Activated naive CD4-positive, alpha-beta T cell treated with anti-CD3 and anti-CD28 coated beads, Interleukin-2, amount 50 U/mL, for 72 hours (primary cell): ENCODE data around the gene MADD. TPM values are rescaled to one million over a fixed set of nuclear protein-coding genes. Genes with fewer than 3 reads are reported as not detected.

Experiments
- ATAC-seq, 2 donors: fragments of 150-1000 bp; cut with Tn5 transposase; 2 replicates each; pipeline ENCODE4 v1.10.0; 2021; ENCODE audit warnings: mild to moderate bottlenecking in 2 of 2, moderate library complexity in 2 of 2
- DNase-seq, 2 donors: peaks; one replicate each; pipeline ENCODE4 v3.0.0; 2021 to 2022; ENCODE audit warnings: low spot score in 2 of 2
- H3K27ac Mint-ChIP-seq, 2 donors: one replicate each; pipeline ENCODE4 v1.8.0; 2022; ENCODE audit warnings: mild to moderate bottlenecking in 2 of 2, mixed read lengths in 2 of 2
- H3K36me3 Mint-ChIP-seq, 2 donors: one replicate each; pipeline ENCODE4 v1.8.0; 2022; ENCODE audit warnings: mixed read lengths in 2 of 2
- H3K9me3 Mint-ChIP-seq, 2 donors: one replicate each; pipeline ENCODE4 v1.8.0; 2022; ENCODE audit warnings: mixed read lengths in 2 of 2
- total RNA-seq, 2 donors: library from RNA; stranded (reverse); gene quantifications; one replicate each; pipeline ENCODE4 v1.2.3, GENCODE V29; 2022

MADD gene
- total RNA-seq: 100 to 1,000 TPM in 1 of 2 donors, 10 to 100 TPM in 1; 68.9 to 140 TPM

DNA sequence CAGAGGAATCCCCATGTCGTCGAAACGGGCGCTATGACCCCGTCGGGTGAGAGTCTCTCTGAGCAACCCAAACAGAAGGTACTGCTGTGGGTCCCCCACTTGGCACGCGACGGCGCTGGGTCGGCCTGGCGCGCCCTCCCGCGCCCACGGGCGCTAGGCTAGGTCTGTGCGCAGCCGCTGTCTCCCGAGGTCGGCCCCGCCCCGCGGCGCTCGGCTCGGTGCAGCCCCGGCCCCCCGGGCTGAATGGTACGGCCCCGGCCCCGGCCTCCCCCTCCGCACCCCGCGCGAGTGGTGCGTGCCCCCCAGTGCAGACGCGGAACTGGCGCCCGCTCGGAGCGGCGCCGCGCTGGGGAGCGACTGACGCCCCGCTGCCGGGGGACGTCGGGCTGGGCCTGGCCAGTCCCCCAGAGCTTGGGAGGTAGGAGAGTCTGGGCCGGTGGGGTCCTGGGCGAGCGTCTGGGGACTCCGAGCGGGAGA, at the start of gene MADD:
MADD (plus strand) TSS at position 305 of the 477 bp plus-strand sequence.
- H3K27ac Mint-ChIP-seq: peak within 1 kb of the TSS; percentile 86 to 95
- peaks cover 0 to 6% of the 10 kb centered on the region in 2 donors for H3K36me3 Mint-ChIP-seq
- peak; percentile 75 to 86 for ATAC-seq
- no peaks in the 10 kb centered on the region for H3K9me3 Mint-ChIP-seq
- DNase-seq: peak; percentile 90 to 92

GRCh38 chr11:47220401-47220821, 49.5 kb upstream of the MADD start:
- Mint-ChIP-seq H3K9me3 (no peaks in the 10 kb centered on the region), H3K36me3 (peaks cover 38 to 50% of the 10 kb centered on the region in 2 donors), H3K27ac (peak overlapping the region; percentile 38 to 76)
- no peak for ATAC-seq
- no peak for DNase-seq

GRCh38 chr11:47222696-47223095, 47.2 kb upstream of the MADD start:
- no peak for DNase-seq
- no peak for ATAC-seq
- Mint-ChIP-seq H3K36me3 (peaks cover 25 to 48% of the 10 kb centered on the region in 2 donors), H3K27ac (no peak overlapping the region), H3K9me3 (no peaks in the 10 kb centered on the region)

GRCh38 chr11:47225552-47226400, 44.2 kb upstream of the MADD start:
- Mint-ChIP-seq H3K9me3 (no peaks in the 10 kb centered on the region), H3K27ac (peak overlapping the region in 1 of 2 donors; percentile 50), H3K36me3 (peaks cover 16 to 37% of the 10 kb centered on the region in 2 donors)
- ATAC-seq: peak; percentile 96 to 98
- no peak for DNase-seq

DNA sequence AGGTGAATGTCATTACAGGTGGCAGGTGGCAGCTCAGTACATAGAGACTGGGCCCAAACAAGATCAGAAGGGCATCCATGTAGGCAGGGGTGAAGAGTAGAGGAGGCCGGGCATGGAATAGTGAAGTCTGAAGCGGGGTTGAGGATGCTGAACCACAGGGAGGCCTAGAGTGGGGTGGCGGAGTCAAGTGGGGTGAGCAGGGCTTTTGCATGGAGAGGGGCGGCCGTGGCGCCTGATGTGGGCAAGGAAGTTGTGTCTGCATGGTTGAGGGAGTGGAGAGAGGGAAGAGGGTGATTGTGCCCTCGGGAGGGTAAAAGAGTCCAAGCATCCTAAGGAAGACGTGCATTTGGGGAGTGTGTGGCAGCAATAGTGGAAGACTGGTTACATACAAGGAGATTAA, 40.8 kb upstream of the MADD start:
- H3K27ac Mint-ChIP-seq: no peak overlapping the region
- DNase-seq (no peak), ATAC-seq (no peak)
- H3K9me3 Mint-ChIP-seq: no peaks in the 10 kb centered on the region
- peaks cover 16 to 31% of the 10 kb centered on the region in 2 donors for H3K36me3 Mint-ChIP-seq

- ATAC-seq: no peak
- DNase-seq: no peak
- H3K36me3 Mint-ChIP-seq: peaks cover 27 to 36% of the 10 kb centered on the region in 2 donors
- no peaks in the 10 kb centered on the region for H3K9me3 Mint-ChIP-seq
- no peak overlapping the region for H3K27ac Mint-ChIP-seq
Observed at GRCh38 chr11:47233051-47233450, 36.9 kb upstream of the MADD start.

- DNase-seq (no peak), ATAC-seq (peak; percentile 1 to 58)
- Mint-ChIP-seq H3K36me3 (peaks cover 24 to 29% of the 10 kb centered on the region in 2 donors), H3K27ac (peak overlapping the region; percentile 76 to 95), H3K9me3 (no peaks in the 10 kb centered on the region)
Observed at GRCh38 chr11:47233989-47234668, 35.8 kb upstream of the MADD start.

DNA sequence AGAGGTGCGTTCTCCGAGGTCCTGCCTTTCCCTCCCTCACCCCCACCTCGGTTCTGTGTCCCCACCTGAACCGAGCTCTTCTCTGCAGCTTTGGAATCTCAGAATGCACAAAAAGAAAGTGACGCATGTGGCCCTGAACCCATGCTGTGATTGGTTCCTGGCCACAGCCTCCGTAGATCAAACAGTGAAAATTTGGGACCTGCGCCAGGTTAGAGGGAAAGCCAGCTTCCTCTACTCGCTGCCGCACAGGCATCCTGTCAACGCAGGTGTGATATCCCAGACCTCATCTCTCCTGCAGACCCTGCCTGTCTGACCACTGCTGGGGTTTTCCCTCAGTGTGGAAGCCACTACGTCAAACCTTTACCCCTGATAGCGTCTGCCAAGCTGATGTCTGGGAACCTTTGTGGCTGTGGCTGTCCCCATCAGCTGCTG, 35.2 kb upstream of the MADD start:
- peak in 1 of 2 donors; percentile 88 for DNase-seq
- peaks cover 26 to 29% of the 10 kb centered on the region in 2 donors for H3K36me3 Mint-ChIP-seq
- peak overlapping the region; percentile 76 to 95 for H3K27ac Mint-ChIP-seq
- peak; percentile 64 to 92 for ATAC-seq
- H3K9me3 Mint-ChIP-seq: no peaks in the 10 kb centered on the region

- peaks cover 29 to 33% of the 10 kb centered on the region in 2 donors for H3K36me3 Mint-ChIP-seq
- peak overlapping the region; percentile 76 to 95 for H3K27ac Mint-ChIP-seq
- no peak for DNase-seq
- H3K9me3 Mint-ChIP-seq: no peaks in the 10 kb centered on the region
- no peak for ATAC-seq
Observed at GRCh38 chr11:47235163-47235562, 34.8 kb upstream of the MADD start.

- DNase-seq: no peak
- Mint-ChIP-seq H3K36me3 (peaks cover 30 to 33% of the 10 kb centered on the region in 2 donors), H3K9me3 (no peaks in the 10 kb centered on the region), H3K27ac (peak overlapping the region in 1 of 2 donors; percentile 56)
- ATAC-seq: no peak
Observed at GRCh38 chr11:47236482-47236881, 33.5 kb upstream of the MADD start.

- peak overlapping the region in 1 of 2 donors; percentile 82 for H3K27ac Mint-ChIP-seq
- H3K9me3 Mint-ChIP-seq: no peaks in the 10 kb centered on the region
- ATAC-seq: no peak
- DNase-seq: no peak
- H3K36me3 Mint-ChIP-seq: peaks cover 29 to 38% of the 10 kb centered on the region in 2 donors
Observed at GRCh38 chr11:47239852-47240251, 30.1 kb upstream of the MADD start.

- DNase-seq: no peak
- Mint-ChIP-seq H3K9me3 (no peaks in the 10 kb centered on the region), H3K27ac (peak overlapping the region; percentile 81 to 82), H3K36me3 (peaks cover 14 to 32% of the 10 kb centered on the region in 2 donors)
- peak in 1 of 2 donors; percentile 70 for ATAC-seq
Observed at GRCh38 chr11:47241841-47242301, 28.1 kb upstream of the MADD start.

- H3K27ac Mint-ChIP-seq: peak overlapping the region; percentile 81 to 82
- DNase-seq: no peak
- ATAC-seq: no peak
- peaks cover 11 to 27% of the 10 kb centered on the region in 2 donors for H3K36me3 Mint-ChIP-seq
- H3K9me3 Mint-ChIP-seq: no peaks in the 10 kb centered on the region
Observed at GRCh38 chr11:47242596-47243192, 27.2 kb upstream of the MADD start.

DNA sequence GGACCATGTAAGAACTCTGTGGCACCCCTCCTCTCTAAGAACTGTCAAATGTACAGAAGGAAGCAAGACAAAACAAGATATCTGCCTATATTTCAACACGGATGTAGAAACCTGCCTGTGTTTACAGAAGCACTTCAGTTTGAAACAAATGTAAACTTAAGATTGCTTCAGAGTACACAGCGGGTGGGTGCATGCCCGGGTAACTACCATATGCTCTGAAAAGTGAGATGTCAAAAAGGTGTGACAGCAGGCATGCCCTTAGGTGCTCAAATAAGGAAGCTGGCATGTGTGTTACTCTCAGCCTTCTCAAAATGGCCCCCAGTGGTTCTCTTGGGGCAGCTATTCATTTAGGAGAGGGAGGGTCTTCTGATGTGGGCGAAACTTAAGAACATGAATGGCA, 26.5 kb upstream of the MADD start:
- H3K27ac Mint-ChIP-seq: peak overlapping the region in 1 of 2 donors; percentile 82
- H3K36me3 Mint-ChIP-seq: peaks cover 9 to 28% of the 10 kb centered on the region in 2 donors
- no peaks in the 10 kb centered on the region for H3K9me3 Mint-ChIP-seq
- DNase-seq (no peak), ATAC-seq (no peak)

GRCh38 chr11:47244448-47245350, 25.2 kb upstream of the MADD start:
- no peaks in the 10 kb centered on the region for H3K9me3 Mint-ChIP-seq
- H3K36me3 Mint-ChIP-seq: peaks cover 10 to 28% of the 10 kb centered on the region in 2 donors
- no peak for ATAC-seq
- peak overlapping the region; percentile 76 to 81 for H3K27ac Mint-ChIP-seq
- DNase-seq: no peak
